Activated T-helper 17 cell treated with anti-CD3 and anti-CD28 coated beads, Interleukin-2, amount 50 U/mL, for 72 hours (primary cell): Measurements from ENCODE around the gene DMAP1. TPM values are rescaled to one million over a fixed set of nuclear protein-coding genes. Genes with fewer than 3 reads are reported as not detected.

ENCODE experiments used
- ATAC-seq: fragments of 150-1000 bp; cut with Tn5 transposase; replicated peaks from 2 replicates; pipeline ENCODE4 v1.10.0; 2021; ENCODE audit warnings: mild to moderate bottlenecking, moderate library complexity
- H3K27ac Mint-ChIP-seq: one replicate; pipeline ENCODE4 v1.8.0; 2022; ENCODE audit warnings: mixed read lengths
- H3K27me3 Mint-ChIP-seq: one replicate; pipeline ENCODE4 v1.8.0; 2022; ENCODE audit warnings: mixed read lengths
- H3K36me3 Mint-ChIP-seq: one replicate; pipeline ENCODE4 v1.8.0; 2022; ENCODE audit warnings: low read depth, mild to moderate bottlenecking, mixed read lengths
- H3K4me1 Mint-ChIP-seq: one replicate; pipeline ENCODE4 v1.8.0; 2022; ENCODE audit warnings: mixed read lengths
- H3K4me3 Mint-ChIP-seq: one replicate; pipeline ENCODE4 v1.8.0; 2022; ENCODE audit warnings: mild to moderate bottlenecking, mixed read lengths
- H3K9me3 Mint-ChIP-seq: one replicate; pipeline ENCODE4 v1.8.0; 2022; ENCODE audit warnings: mixed read lengths
- total RNA-seq, 2 donors: library from RNA; stranded (reverse); gene quantifications; one replicate each; pipeline ENCODE4 v1.2.3, GENCODE V29; 2022

The DMAP1 gene
- total RNA-seq, 2 donors from 2014 or later, result 41.1 to 41.4 TPM

- H3K27me3 Mint-ChIP-seq, result no peaks in the 10 kb centered on the region
- no peak for ATAC-seq
- no peak overlapping the region for H3K27ac Mint-ChIP-seq
- H3K4me3 Mint-ChIP-seq, result no peak overlapping the region
- H3K9me3 Mint-ChIP-seq, result no peaks in the 10 kb centered on the region
- no peaks in the 10 kb centered on the region for H3K36me3 Mint-ChIP-seq
- no peaks in the 10 kb centered on the region for H3K4me1 Mint-ChIP-seq
These were observed 45.8 kb downstream of the DMAP1 start for GRCh38 chr1:44259090-44259489.

- no peak for ATAC-seq
- Mint-ChIP-seq H3K27ac (no peak overlapping the region), H3K4me1 (no peaks in the 10 kb centered on the region), H3K27me3 (no peaks in the 10 kb centered on the region), H3K9me3 (no peaks in the 10 kb centered on the region), H3K36me3 (no peaks in the 10 kb centered on the region), H3K4me3 (no peak overlapping the region)
These were observed 47.5 kb downstream of the DMAP1 start for GRCh38 chr1:44260792-44261170.

GRCh38 chr1:44261171-44261817 lies 48.0 kb downstream of the DMAP1 start:
- H3K36me3 Mint-ChIP-seq, result no peaks in the 10 kb centered on the region
- no peaks in the 10 kb centered on the region for H3K27me3 Mint-ChIP-seq
- no peak overlapping the region for H3K27ac Mint-ChIP-seq
- ATAC-seq, result no peak
- H3K4me3 Mint-ChIP-seq, result no peak overlapping the region
- no peaks in the 10 kb centered on the region for H3K9me3 Mint-ChIP-seq
- H3K4me1 Mint-ChIP-seq, result no peaks in the 10 kb centered on the region

GRCh38 chr1:44261962-44262361 lies 48.7 kb downstream of the DMAP1 start:
- Mint-ChIP-seq H3K4me1 (no peaks in the 10 kb centered on the region), H3K4me3 (no peak overlapping the region), H3K27ac (peak overlapping the region; percentile 51), H3K27me3 (no peaks in the 10 kb centered on the region), H3K9me3 (no peaks in the 10 kb centered on the region), H3K36me3 (no peaks in the 10 kb centered on the region)
- ATAC-seq, result no peak

GRCh38 chr1:44262414-44262813 lies 49.1 kb downstream of the DMAP1 start:
- no peak overlapping the region for H3K4me3 Mint-ChIP-seq
- H3K4me1 Mint-ChIP-seq, result no peaks in the 10 kb centered on the region
- no peaks in the 10 kb centered on the region for H3K9me3 Mint-ChIP-seq
- peak overlapping the region; percentile 51 for H3K27ac Mint-ChIP-seq
- H3K36me3 Mint-ChIP-seq, result no peaks in the 10 kb centered on the region
- ATAC-seq, result no peak
- no peaks in the 10 kb centered on the region for H3K27me3 Mint-ChIP-seq

GRCh38 chr1:44262816-44263567 lies 49.7 kb downstream of the DMAP1 start:
- Mint-ChIP-seq H3K27ac (peak overlapping the region; percentile 51), H3K9me3 (no peaks in the 10 kb centered on the region), H3K27me3 (no peaks in the 10 kb centered on the region), H3K4me3 (no peak overlapping the region), H3K36me3 (no peaks in the 10 kb centered on the region), H3K4me1 (no peaks in the 10 kb centered on the region)
- no peak for ATAC-seq

- no peak overlapping the region for H3K4me3 Mint-ChIP-seq
- H3K9me3 Mint-ChIP-seq, result no peaks in the 10 kb centered on the region
- no peaks in the 10 kb centered on the region for H3K27me3 Mint-ChIP-seq
- ATAC-seq, result no peak
- H3K27ac Mint-ChIP-seq, result no peak overlapping the region
- no peaks in the 10 kb centered on the region for H3K4me1 Mint-ChIP-seq
- H3K36me3 Mint-ChIP-seq, result no peaks in the 10 kb centered on the region
These were observed 50.5 kb downstream of the DMAP1 start for GRCh38 chr1:44263568-44264450.

- H3K9me3 Mint-ChIP-seq, result no peaks in the 10 kb centered on the region
- no peak overlapping the region for H3K27ac Mint-ChIP-seq
- ATAC-seq, result no peak
- H3K27me3 Mint-ChIP-seq, result no peaks in the 10 kb centered on the region
- no peak overlapping the region for H3K4me3 Mint-ChIP-seq
- no peaks in the 10 kb centered on the region for H3K4me1 Mint-ChIP-seq
- no peaks in the 10 kb centered on the region for H3K36me3 Mint-ChIP-seq
These were observed 51.1 kb downstream of the DMAP1 start for GRCh38 chr1:44264451-44264771.

GRCh38 chr1:44265656-44266358 lies 52.5 kb downstream of the DMAP1 start:
- ATAC-seq, result no peak
- H3K9me3 Mint-ChIP-seq, result no peaks in the 10 kb centered on the region
- H3K27me3 Mint-ChIP-seq, result no peaks in the 10 kb centered on the region
- H3K4me1 Mint-ChIP-seq, result no peaks in the 10 kb centered on the region
- no peak overlapping the region for H3K27ac Mint-ChIP-seq
- no peak overlapping the region for H3K4me3 Mint-ChIP-seq
- H3K36me3 Mint-ChIP-seq, result no peaks in the 10 kb centered on the region

- H3K27me3 Mint-ChIP-seq, result no peaks in the 10 kb centered on the region
- no peaks in the 10 kb centered on the region for H3K9me3 Mint-ChIP-seq
- no peak for ATAC-seq
- no peaks in the 10 kb centered on the region for H3K4me1 Mint-ChIP-seq
- H3K27ac Mint-ChIP-seq, result no peak overlapping the region
- no peaks in the 10 kb centered on the region for H3K36me3 Mint-ChIP-seq
- no peak overlapping the region for H3K4me3 Mint-ChIP-seq
These were observed 53.4 kb downstream of the DMAP1 start for GRCh38 chr1:44266400-44267344.

- no peaks in the 10 kb centered on the region for H3K4me1 Mint-ChIP-seq
- H3K4me3 Mint-ChIP-seq, result no peak overlapping the region
- H3K27ac Mint-ChIP-seq, result no peak overlapping the region
- no peak for ATAC-seq
- no peaks in the 10 kb centered on the region for H3K36me3 Mint-ChIP-seq
- no peaks in the 10 kb centered on the region for H3K9me3 Mint-ChIP-seq
- no peaks in the 10 kb centered on the region for H3K27me3 Mint-ChIP-seq
These were observed 54.2 kb downstream of the DMAP1 start for GRCh38 chr1:44267438-44267837.

GRCh38 chr1:44268054-44268453 lies 54.8 kb downstream of the DMAP1 start:
- H3K27me3 Mint-ChIP-seq, result no peaks in the 10 kb centered on the region
- H3K36me3 Mint-ChIP-seq, result no peaks in the 10 kb centered on the region
- no peaks in the 10 kb centered on the region for H3K4me1 Mint-ChIP-seq
- no peak overlapping the region for H3K27ac Mint-ChIP-seq
- ATAC-seq, result no peak
- no peak overlapping the region for H3K4me3 Mint-ChIP-seq
- no peaks in the 10 kb centered on the region for H3K9me3 Mint-ChIP-seq
